ENCODE results near the gene TPPP. TPM values are rescaled to one million over a fixed set of nuclear protein-coding genes. Genes with fewer than 3 reads are reported as not detected.

The TPPP gene
- total RNA-seq, 1 experiment from 2014 or later = 0.31 TPM

DNA sequence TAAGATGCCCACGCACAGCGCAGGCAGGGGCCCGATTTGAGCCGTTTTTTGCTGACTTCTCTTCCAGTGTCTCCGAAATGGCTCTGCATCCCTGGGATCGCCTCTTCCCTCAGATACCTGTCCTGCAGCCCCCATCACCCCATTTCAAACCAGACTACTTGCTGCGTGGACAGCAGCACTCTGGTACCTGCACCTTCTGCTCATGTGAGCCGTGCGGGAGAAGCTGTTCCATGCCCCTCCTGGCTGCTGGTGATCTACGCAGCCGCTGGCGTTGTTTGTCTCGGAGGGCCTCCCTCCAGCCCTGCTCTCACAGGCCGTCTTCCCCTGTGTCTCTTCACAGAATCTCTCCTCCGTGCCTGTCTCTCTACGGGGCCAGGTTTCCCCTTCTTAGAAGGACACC is 67.6 kb downstream of the TPPP start:
- H3K36me3 ChIP-seq (replicated peaks; ENCODE audit: control insufficient read depth, insufficient read depth, low read length) = peaks cover 19% of the 10 kb centered on the region
- no peak for DNase-seq
- H3K27me3 ChIP-seq (ENCODE audit: control insufficient read depth, insufficient read depth, low read length) = no peaks in the 10 kb centered on the region
- H3K4me3 ChIP-seq (ENCODE audit: insufficient read depth, low read depth, low read length) = no peak overlapping the region

DNA sequence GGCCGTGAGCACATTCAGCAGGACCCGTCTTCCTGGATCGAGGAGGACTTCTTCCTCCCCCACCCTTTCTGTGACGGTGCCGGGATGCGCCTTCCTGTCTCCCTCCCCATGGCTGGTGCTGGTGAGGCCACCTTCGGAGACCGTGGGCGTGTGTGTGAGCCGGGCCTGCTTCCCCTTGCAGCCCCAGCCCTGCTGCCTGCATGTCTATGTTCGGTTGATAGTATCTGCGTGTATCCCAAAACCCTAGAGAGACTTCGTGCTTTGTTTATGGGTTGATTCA is 68.3 kb downstream of the TPPP start:
- Histone ChIP-seq H3K4me3 (ENCODE audit: insufficient read depth, low read depth, low read length) (no peak overlapping the region), H3K27me3 (ENCODE audit: control insufficient read depth, insufficient read depth, low read length) (no peaks in the 10 kb centered on the region), H3K36me3 (replicated peaks; ENCODE audit: control insufficient read depth, insufficient read depth, low read length) (peaks cover 26% of the 10 kb centered on the region)
- no peak for DNase-seq

DNA sequence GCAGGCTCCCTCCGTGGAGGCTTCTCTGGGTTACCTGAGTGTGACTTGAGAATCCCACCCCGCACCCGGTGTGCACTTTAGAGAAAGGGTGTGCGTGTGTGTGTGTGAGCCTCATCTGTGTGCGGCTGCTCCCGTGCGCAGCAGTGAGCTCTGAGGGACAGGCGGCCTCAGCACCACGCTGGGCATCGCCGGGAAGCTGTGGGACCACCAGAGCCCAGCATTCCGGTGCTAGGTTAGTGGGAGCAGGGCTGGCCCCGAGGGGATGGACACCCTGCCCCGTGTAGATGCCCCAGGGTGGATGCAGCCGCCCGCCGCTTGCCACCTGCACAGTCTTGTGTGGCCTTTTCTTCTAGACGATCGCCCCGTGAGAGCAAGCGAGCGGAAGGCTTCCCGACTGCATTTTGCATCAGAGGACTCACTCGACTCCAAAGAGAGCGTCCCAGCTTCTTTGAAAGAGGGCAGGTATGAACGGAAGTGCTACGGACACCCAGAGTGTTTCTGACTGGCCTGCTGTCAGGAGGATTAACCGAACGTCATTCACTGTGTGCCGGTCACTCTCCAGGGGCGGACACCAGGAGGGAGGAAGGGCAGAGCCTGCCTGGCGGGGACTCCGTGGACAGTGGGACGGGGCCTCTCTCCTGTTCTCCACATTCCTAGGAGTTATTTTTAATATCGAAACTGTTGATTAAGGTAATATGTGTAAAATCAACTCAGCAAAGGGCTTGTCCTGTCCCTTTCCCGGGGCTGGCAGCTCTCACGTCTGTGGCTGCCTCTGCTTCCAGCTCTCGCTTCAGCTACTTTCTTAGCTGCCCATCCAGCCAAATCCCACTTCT is 68.8 kb downstream of the TPPP start:
- Histone ChIP-seq H3K36me3 (replicated peaks; ENCODE audit: control insufficient read depth, insufficient read depth, low read length) (peaks cover 28% of the 10 kb centered on the region), H3K27me3 (ENCODE audit: control insufficient read depth, insufficient read depth, low read length) (no peaks in the 10 kb centered on the region), H3K4me3 (ENCODE audit: insufficient read depth, low read depth, low read length) (no peak overlapping the region)
- DNase-seq = no peak

DNA sequence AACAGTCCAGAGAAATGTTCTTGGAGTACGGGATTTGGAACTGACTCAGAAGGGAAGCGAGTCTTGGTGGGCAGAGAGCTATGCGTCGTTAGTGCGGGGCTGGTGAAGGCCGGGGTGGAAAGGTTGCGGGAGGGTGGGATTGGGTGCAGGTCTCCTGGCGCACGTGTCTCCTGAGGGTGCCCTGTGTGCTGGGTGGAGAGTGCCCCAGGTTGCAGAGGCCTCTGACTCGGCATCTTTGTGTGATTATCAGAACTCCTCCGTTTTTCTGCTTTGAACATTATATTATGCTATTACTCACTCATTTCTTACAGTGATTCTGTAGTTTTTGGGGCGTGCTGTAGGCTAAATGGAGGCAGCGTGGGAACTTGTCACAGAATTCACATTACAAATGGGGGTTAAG is 69.6 kb downstream of the TPPP start:
- Histone ChIP-seq H3K4me3 (ENCODE audit: insufficient read depth, low read depth, low read length) (no peak overlapping the region), H3K27me3 (ENCODE audit: control insufficient read depth, insufficient read depth, low read length) (no peaks in the 10 kb centered on the region), H3K36me3 (replicated peaks; ENCODE audit: control insufficient read depth, insufficient read depth, low read length) (peaks cover 31% of the 10 kb centered on the region)
- DNase-seq = no peak

DNA sequence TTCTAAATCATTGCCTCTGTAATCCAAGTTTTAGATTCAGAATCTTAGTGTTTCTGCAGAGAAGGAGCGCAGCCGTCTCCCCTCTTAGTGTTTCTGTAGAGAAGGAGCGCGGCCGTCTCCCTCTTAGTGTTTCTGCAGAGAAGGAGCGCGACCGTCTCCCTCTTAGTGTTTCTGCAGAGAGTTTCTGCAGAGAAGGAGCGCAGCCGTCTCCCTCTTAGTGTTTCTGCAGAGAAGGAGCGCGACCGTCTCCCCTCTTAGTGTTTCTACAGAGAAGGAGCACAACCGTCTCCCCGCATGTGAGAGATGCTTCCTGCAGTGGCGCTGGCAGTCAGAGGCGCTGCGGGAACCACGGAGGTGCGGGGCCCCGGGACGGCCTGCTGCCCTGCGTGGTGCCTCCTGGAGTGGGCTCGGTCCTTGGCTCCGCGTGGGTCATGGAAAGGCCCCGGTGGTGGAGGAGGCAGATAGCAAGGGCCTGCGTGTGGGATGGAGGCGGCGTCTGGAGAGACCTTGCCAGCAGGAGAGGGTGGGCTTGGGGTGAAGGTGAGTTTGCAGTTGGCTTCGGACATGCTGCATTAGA is 70.1 kb downstream of the TPPP start:
- no peak for DNase-seq
- H3K4me3 ChIP-seq (ENCODE audit: insufficient read depth, low read depth, low read length) = no peak overlapping the region
- peaks cover 29% of the 10 kb centered on the region for H3K36me3 ChIP-seq (replicated peaks; ENCODE audit: control insufficient read depth, insufficient read depth, low read length)
- no peaks in the 10 kb centered on the region for H3K27me3 ChIP-seq (ENCODE audit: control insufficient read depth, insufficient read depth, low read length)

DNA sequence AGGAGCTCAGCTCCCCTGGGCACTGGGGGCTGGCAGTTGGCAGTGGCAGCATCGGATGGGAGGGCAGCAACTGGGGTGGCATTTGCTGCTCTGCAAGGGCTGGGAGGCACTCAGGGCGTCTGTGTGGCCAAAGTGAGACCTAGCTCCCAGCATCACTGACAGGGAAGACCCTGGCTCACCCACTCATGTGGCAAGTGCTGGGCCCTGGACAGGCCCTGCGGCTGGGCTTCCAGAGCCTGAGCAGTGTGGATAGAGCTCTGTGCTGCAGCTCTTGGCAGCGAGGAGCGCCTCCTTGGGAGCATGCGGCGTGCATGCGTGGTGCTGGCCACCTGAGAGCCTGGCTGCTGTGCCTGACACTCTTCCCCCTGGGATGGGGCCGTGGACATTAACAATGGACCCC is 70.8 kb downstream of the TPPP start:
- H3K36me3 ChIP-seq (replicated peaks; ENCODE audit: control insufficient read depth, insufficient read depth, low read length) = peaks cover 30% of the 10 kb centered on the region

DNA sequence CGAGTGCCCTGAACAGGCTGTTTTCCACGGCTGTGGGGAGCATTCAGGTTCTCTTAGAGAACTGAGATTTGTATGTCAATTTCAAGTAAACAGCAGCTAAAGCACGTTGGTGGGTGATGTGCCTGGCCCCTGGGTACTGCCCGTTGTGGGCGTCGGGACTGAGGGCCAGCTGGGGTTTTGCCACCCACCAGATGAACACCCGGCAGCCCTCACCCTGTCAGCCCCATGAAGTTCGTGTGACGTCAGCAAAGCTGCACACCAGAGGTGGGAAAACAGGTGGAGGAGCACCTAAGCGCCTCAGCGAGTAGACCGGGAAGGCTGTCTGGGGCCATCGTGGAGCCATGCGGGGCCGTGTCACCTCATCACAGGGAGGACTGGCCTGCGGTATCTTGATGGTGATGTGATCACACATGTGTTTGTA is 71.8 kb downstream of the TPPP start:
- Histone ChIP-seq H3K4me3 (ENCODE audit: insufficient read depth, low read depth, low read length) (no peak overlapping the region), H3K27me3 (ENCODE audit: control insufficient read depth, insufficient read depth, low read length) (no peaks in the 10 kb centered on the region), H3K36me3 (replicated peaks; ENCODE audit: control insufficient read depth, insufficient read depth, low read length) (peaks cover 30% of the 10 kb centered on the region)
- no peak for DNase-seq

More for the DNA sequence above, 70.8 kb downstream of the TPPP start:
- DNase-seq = no peak
- H3K4me3 ChIP-seq (ENCODE audit: insufficient read depth, low read depth, low read length) = no peak overlapping the region
- no peaks in the 10 kb centered on the region for H3K27me3 ChIP-seq (ENCODE audit: control insufficient read depth, insufficient read depth, low read length)

DNA sequence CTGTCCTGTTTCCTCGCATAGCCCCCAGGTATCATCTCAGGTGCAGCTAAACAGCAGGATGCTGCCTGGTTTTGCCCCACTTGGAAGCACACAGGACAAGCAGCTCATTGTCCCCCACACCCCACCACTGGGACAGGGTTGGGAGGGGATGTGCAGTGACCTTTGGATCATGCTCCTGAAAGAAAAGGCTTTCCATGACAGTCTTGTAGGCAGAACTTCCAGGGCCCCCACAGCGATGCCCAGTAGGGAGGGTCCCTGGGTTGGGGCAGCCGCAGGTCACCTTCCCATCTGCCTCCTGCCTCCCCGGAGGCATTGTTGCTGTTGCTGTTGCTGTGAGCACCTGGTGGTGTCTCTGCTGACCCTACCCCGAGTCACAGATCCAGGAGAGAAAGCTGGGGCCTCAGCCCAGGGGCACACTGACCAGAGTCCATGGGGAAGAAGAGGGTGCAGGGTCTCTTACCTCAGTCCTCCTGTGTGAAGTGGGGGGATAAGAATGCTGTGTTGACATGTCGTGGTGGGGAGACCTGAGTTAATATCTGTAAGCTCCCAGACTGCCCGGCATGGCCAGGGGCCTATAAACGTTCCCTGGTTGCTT is 72.5 kb downstream of the TPPP start:
- DNase-seq = no peak
- Histone ChIP-seq H3K27me3 (ENCODE audit: control insufficient read depth, insufficient read depth, low read length) (no peaks in the 10 kb centered on the region), H3K4me3 (ENCODE audit: insufficient read depth, low read depth, low read length) (no peak overlapping the region), H3K36me3 (replicated peaks; ENCODE audit: control insufficient read depth, insufficient read depth, low read length) (peaks cover 28% of the 10 kb centered on the region)

DNA sequence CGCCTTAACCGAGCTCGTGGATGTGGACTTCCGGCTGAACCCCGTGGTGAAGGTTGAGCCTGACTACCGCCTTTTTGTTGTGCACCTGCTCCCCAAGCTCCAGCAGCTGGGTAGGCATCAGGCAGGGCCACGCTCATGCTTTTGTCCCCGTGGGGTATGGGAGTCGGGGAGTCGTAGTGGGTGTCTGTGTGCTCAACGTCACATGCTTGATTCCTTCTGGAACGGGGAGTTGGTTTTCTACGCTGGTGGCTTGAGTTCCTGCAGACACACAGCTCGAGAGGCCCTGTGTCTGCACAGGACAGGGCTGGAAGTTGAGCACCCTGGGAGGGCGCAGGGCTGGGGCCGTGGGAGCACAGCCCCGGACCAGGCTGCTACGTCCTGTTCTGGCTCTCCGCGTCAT is 73.0 kb downstream of the TPPP start:
- Histone ChIP-seq H3K27me3 (ENCODE audit: control insufficient read depth, insufficient read depth, low read length) (no peaks in the 10 kb centered on the region), H3K36me3 (replicated peaks; ENCODE audit: control insufficient read depth, insufficient read depth, low read length) (peaks cover 26% of the 10 kb centered on the region), H3K4me3 (ENCODE audit: insufficient read depth, low read depth, low read length) (no peak overlapping the region)
- DNase-seq = no peak

DNA sequence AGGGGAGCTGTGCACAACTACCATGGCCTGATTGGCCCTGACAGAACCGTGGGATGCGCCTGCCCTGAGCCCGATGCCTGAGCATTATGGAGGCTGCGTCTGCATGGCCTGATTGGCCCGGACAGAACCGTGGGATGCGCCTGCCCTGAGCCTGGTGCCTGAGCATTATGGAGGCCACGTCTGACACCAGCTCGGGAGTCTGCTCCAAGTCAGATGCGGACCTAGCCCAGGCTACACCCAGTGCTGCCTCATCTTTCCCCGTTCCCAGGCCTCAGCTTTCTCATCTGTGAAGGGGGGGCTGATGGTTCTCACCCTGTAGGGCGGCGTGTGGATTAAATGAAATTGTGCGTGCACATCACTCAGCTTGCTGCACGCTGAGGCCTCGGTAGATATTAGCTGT is 73.7 kb downstream of the TPPP start:
- Histone ChIP-seq H3K27me3 (ENCODE audit: control insufficient read depth, insufficient read depth, low read length) (no peaks in the 10 kb centered on the region), H3K4me3 (ENCODE audit: insufficient read depth, low read depth, low read length) (no peak overlapping the region), H3K36me3 (replicated peaks; ENCODE audit: control insufficient read depth, insufficient read depth, low read length) (peaks cover 23% of the 10 kb centered on the region)
- DNase-seq = no peak

DNA sequence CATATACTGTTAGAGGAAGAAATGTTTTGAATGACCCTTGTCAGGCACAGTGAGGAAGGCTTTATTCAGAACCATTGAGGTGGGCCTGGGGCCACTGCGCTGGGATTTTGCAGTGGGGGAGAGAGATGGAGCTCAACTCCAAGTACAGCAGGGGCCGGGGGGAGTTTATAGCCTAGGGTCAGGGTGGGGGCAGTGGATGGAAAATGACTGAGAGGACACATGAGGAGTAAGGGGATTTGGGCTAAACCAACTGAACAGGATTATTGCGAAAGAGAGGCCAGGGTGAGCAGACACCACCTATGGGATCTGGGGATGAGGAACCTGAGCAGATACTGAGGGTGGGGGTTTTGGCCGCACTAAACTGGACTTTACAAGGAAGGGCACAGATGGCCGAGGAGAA is 74.7 kb downstream of the TPPP start:
- Histone ChIP-seq H3K36me3 (replicated peaks; ENCODE audit: control insufficient read depth, insufficient read depth, low read length) (peaks cover 23% of the 10 kb centered on the region), H3K4me3 (ENCODE audit: insufficient read depth, low read depth, low read length) (no peak overlapping the region), H3K27me3 (ENCODE audit: control insufficient read depth, insufficient read depth, low read length) (no peaks in the 10 kb centered on the region)
- DNase-seq = no peak

DNA sequence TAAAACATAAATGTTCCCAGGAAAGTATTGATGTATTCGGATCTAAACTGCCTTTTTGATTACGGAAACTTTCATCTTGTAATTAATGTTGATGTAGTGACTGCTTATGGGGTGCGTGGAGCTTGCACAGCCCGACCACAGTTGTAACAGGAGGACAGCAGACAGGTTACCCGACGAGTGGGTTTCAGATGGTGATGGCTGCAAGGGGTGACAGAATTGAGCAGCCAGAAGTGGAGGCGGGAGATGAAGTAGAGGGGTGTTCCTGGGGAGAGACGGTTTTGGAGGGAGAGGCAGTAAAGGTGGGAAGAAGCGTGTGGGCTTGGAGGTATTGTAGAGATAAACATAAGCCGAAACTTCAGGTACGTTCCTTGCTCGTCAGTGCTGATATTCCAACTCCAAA is 75.3 kb downstream of the TPPP start:
- H3K27me3 ChIP-seq (ENCODE audit: control insufficient read depth, insufficient read depth, low read length) = no peaks in the 10 kb centered on the region
- H3K4me3 ChIP-seq (ENCODE audit: insufficient read depth, low read depth, low read length) = no peak overlapping the region
- no peak for DNase-seq
- peaks cover 23% of the 10 kb centered on the region for H3K36me3 ChIP-seq (replicated peaks; ENCODE audit: control insufficient read depth, insufficient read depth, low read length)

DNA sequence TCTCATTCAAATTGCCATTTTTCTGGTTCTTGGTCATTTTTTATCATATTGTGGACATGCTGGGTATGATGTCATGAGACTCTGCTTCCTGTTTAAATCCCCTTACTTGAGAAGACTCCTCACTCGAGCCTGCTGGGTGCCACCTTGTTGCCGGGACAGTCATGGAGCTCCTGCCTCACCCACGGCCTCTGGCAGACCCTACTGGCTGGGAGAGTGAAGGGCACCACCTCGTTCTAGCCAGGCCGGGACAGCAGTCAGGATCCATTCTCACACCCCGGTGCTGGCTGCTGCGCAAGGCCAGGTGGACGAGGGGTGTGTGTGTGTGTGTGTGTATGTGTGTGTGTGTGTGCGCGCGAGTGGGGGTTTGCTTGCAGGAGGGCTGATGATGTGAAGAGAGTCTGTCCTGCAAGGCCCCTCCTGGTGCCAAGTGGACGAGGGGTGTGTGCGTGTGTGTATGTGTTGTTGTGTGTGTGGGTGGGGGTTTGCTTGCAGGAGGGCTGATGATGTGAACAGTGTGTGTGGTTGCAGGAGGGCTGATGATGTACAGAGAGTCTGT is 76.6 kb downstream of the TPPP start:
- DNase-seq = no peak
- H3K27me3 ChIP-seq (ENCODE audit: control insufficient read depth, insufficient read depth, low read length) = no peaks in the 10 kb centered on the region
- peaks cover 20% of the 10 kb centered on the region for H3K36me3 ChIP-seq (replicated peaks; ENCODE audit: control insufficient read depth, insufficient read depth, low read length)
- no peak overlapping the region for H3K4me3 ChIP-seq (ENCODE audit: insufficient read depth, low read depth, low read length)

DNA sequence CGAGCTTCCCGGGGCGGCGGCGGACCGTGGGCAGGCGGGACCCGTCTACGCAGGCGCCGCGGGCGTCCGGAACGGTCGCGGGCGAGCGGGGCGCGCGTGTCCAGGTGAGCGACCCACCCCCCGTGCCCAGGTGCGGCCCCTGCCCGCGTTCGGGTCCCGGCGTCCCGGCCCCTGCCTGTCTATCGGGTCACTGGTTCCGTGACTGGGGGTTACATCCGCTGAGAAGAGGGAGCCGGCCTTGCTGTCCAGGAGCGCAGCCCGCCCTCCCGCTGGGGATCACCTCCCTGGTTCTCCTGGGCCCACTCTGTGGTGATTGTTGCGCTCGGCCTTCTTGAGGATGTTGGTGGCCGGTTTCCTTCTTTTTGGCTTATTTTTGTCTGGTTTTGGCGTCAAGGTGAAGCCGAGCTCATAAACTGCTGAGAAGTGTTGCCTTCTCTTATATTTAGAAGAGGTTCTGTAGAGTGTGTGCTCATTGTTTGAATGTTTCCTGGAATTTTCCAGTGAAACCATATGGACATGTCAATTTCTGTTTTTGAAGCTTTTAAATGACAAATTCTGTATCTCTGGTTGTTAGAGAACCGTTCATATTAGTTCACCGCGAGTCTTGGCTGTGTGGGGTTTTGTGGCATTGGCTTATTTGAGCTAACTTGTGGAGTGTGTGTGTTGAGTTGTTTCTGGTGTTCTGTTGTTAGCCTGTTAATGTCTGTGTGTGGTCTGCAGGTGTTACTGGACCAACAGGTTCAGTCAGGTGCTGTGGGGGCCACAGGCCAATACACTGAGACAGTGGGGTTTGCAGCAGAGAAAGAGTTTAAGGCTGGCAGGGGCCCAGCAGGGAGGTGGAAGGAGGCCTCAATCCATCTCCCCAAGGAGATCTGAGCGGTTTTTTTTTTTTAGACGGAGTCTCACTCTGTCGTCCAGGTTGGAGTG is 80.4 kb downstream of the TPPP start:
- Histone ChIP-seq H3K27me3 (ENCODE audit: control insufficient read depth, insufficient read depth, low read length) (no peaks in the 10 kb centered on the region), H3K4me3 (ENCODE audit: insufficient read depth, low read depth, low read length) (peak overlapping the region; percentile 71), H3K36me3 (replicated peaks; ENCODE audit: control insufficient read depth, insufficient read depth, low read length) (peaks cover 2% of the 10 kb centered on the region)
- DNase-seq = peak; percentile 76

Measured in H7 (cell line).